ENCODE data around the gene EFCAB13.
"Not testable (repeated sequence)": the region's sequence is repeated elsewhere in the genome, so short reads cannot be mapped to it uniquely, and the experiment has no call there.

The EFCAB13 gene

DNA sequence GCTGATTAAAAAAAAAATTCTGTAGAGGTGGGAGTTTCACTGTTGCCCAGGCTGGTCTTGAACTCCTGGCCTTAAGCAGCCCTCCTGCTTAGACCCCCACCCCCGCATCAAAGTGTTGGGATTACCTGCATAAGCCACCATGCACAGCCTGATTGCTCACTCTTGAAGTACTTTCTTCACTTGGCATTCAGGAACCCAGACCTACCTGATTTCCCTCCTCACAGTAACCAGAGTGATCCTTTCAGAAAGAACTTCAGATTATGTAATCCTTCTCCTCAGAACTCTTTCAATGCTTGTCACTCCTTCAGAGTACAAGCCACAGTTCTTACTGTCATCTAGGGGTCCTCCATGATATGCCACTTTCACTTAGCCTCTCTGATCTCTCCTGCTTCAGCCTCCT, 1.4 kb downstream of the EFCAB13 start:
- in situ Hi-C loops (cut with MboI; ENCODE audit: low sequenced_read_pairs) = no loop called here

DNA sequence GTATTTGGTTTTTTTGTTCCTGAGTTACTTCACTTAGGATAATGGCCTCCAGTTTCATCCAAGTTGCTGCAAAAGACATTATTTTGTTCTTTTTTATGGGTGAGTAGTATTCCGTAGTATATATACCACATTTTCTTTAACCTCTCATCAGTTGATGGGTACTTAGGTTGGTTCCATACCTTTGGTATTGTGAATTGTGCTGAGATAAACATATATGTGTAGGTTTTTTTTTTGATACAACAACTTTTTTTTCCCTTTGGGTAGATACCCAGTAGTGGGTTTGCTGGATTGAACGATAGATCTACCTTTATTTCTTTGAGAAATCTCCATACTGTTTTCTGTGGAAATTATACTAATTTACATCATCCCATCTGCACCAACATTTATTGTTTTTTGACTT, 6.8 kb downstream of the EFCAB13 start:
- in situ Hi-C loops (cut with MboI; ENCODE audit: low sequenced_read_pairs) = no loop called here

DNA sequence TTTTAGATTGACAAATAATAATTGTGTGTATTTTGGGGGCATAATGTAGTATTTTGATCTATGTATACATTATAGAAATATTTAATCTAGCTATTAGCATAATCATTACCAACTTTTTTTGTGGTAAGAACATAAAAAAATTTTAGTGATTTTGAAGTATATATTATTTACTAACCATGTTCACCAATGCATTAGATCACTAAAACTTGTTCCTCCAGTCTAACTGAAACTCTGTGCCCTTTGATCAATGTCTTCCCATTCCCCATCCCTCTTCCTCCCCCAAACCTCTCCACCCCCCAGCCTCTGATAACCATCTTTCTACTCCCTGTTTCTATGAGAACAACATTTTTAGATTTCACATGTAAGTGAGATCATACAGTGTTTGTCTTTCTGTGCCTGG, 8.5 kb downstream of the EFCAB13 start:
- in situ Hi-C loops (cut with MboI; ENCODE audit: low sequenced_read_pairs) = no loop called here

DNA sequence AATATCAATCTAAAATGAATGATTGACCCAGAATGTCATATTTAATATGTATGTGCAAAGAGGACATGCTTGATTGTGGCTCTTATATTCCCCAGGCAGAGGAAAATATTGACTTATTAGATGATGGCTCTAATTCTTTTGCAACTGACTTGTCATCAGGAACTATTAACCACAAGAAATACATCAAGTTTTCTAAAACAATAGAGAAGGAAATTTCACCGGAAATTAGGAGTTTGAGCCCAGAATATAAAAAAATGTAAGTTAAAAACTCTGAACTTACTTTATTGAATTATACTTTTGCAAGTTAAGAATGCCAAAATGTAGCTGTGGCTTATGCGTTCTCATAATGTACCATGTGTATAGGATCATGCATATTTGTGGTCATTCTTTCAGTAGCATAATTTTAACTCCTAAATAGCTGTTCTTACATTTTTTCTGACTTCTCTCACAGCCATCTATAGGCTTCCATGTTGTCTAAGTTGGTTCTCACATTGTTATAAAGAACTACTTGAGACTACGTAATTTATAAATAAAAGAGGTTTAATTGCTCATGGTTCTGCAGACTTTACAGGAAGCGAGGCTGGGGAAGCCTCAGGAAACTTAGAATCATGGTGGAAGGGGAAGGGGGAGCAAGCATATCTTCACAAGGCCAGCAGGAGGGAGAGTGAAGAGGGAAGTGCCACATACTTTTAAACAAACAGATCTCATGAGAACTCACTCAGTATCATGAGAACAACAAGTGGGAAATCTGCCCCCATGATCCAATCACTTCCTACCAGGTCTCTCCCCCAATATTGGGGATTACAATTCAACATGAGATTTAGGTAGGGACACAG, 11.6 kb downstream of the EFCAB13 start:
- in situ Hi-C loops (cut with MboI; ENCODE audit: low sequenced_read_pairs) = no loop called here

DNA sequence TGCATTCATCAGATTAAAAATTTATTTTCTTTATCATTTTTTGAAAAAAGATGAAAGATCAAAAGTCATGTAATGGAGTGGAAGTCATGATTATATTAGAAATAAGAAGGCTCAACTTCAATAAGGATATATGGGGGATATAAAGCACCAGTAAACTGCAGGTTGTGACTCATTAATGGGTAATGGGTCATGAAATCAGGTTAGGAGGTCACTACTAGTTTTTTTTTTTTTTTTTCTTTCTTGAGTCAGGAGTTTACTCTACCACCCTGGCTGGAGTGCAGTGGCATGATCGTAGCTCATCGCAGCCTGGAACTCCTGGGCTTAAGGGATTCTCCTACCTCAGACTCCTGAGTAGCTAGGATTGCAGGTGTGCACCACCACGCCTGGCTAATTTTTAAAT, 14.3 kb downstream of the EFCAB13 start:
- in situ Hi-C loops (cut with MboI; ENCODE audit: low sequenced_read_pairs) = no loop called here

DNA sequence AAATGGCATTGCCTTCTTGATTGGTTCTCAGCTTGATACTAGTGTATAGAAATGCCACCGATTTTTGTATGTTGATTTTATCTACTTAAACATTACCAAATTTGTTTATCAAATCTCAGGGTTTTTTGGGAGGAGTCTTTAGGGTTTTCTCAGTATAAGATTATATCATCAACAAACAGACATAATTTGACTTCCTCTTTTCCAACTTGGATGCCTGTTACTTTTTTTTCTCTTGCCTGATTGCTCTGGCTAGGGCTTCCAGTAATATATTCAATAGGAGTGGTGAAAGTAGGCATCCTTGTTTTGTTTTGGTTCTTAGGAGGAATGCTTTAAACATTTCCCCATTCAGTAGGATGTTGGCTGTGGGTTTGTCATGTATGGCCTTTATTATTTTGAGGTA, 29.1 kb downstream of the EFCAB13 start:
- in situ Hi-C loops (cut with MboI; ENCODE audit: low sequenced_read_pairs) = no loop called here

DNA sequence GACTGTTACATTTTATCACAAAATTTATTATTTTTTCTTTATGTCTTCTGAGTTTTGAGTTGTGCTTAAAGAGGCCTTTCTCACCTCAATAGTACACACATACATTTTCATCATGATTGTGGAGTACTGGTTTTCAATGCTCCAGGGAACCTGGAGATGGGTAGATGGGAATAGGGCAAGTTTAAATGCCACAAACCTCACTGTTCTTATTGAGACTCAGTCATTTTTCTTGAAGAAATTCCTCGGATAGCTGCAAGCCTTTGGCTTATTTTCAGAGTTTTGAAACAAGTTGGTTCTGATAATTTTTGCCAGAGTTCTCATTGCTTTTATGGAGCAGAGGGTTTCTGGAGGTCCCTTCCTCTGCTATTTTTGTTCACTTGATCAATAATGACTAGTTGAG, 34.9 kb downstream of the EFCAB13 start:
- in situ Hi-C loops (cut with MboI; ENCODE audit: low sequenced_read_pairs) = no loop called here

DNA sequence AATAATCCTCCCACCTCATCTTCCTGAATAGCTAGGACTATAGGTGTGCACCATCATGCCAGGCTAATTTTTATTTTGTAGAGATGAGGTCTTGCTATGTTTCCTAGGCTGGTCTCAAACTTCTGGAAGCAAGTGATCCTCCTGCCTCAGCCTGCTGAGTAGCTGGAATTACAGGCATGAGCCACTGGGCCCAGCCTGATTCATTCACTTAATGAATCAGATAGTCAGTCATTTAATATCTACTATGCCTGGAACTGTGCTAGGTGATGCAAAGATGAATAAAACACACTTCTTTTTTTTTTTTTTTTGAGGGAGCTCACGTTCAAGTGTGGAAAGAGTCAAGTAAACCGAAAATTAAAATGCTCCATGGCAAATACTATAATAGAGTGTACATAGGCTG, 39.4 kb downstream of the EFCAB13 start:
- in situ Hi-C loops (cut with MboI; ENCODE audit: low sequenced_read_pairs) = no loop called here

DNA sequence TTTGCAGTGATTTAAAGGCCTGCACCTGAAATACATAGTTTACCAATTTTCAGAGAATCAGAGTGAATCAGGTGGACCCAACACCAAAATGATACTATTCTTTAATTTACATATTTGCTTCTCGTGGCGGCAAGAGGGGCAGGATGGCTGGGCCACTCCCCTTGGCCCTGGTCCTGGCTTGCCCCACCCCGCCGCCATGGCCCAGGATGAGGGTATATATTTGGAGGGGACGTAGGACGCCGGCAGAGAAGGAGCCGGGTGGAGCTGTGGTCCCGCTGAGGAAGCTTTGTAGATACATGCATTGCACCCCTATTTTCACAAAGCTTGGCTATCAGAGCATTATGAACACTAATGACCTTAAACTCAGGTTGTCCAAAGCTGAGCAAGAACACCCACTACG, 43.5 kb downstream of the EFCAB13 start:
- in situ Hi-C loops (cut with MboI; ENCODE audit: low sequenced_read_pairs) = no loop called here

DNA sequence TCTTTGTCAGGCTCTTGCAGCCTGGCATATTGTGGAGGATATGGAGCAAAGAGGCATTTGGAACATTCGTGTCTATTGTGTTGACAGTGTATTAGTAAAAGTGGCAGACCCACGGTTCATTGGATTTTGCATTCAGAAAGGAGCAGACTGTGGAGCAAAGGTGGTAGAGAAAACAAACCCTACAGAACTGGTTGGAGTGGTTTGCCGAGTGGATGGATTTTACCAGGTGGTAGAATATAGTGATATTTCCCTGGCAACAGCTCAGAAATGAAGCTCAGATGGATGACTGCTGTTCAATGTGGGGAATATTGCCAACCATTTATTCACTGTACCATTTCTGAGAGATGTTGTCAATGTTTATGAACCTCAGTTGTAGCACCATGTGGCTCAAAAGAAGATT, 44.5 kb downstream of the EFCAB13 start:
- in situ Hi-C loops (cut with MboI; ENCODE audit: low sequenced_read_pairs) = no loop called here

DNA sequence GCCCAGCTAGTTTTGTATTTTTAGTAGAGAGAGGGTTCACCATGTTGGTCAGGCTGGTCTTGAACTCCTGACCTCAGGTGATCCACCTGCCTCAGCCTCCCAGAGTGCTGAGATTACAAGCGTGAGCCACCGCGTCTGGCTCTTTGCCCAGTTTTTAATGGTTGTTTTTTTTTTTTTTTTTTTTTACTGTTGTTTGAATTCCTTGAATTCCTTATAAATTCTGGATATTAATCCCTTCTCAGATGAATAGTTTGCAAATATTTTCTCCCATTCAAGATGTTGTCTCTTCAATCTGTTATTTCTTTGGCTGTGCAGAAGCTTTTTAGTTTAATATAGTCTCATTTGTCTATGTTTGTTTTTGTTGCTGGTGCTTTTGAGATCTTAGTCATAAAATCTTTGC, 47.1 kb downstream of the EFCAB13 start:
- in situ Hi-C loops (cut with MboI; ENCODE audit: low sequenced_read_pairs) = not testable (repeated sequence)

DNA sequence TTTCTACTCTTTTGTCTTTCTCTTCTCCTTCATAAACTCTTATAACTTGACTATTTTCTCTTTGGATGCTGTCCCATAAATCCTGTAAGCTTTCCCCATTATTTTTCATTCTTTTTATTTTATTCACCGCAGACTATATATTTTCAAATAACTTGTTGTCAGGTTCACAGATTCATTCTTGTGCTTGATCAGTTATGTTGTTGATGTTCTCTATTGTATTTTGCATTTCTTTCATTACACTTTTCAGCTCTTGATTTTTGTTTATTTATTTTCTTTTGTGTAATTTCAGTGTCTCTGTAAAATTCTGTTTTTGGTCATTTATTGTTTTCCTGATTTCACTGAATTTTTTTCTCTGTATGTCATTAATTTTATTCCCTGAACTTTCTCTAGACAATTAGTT, 49.2 kb downstream of the EFCAB13 start:
- in situ Hi-C loops (cut with MboI; ENCODE audit: low sequenced_read_pairs) = no loop called here

DNA sequence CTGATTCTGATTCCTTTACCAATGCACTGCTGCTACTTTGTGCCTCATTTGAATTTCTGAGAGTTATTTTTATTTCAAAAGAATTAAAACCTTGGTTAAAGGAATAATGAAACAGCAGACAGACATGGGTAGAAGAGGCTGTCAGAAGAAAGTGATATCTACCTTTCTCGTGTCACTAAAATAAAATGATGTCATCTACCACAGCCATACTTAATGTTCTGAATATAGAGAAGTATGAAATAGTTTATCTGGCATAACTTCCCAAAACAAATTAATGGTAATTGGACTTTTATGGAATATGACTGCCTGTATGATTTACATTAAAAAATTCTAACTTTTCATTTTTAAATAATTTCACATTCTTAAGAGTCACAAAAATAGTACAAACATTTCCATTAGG, 52.5 kb downstream of the EFCAB13 start:
- in situ Hi-C loops (cut with MboI; ENCODE audit: low sequenced_read_pairs) = no loop called here

DNA sequence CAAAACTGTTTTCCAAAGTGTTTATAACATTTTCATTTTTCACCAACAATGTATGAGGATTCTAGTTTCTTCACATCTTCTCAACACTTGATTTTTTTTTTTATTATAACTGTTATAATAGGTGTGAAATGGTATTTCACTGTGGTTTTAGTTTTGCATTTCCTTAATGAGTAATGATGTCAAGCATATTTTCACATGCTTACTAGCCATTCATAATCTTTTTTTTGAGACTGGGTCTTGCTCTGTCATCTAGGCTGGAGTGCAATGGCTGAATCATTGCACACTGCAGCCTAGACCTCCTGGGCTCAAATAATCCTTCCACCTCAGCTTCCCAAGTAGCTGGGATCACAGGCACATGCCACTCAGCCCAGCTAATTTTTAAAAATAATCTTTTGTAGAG, 65.1 kb downstream of the EFCAB13 start:
- in situ Hi-C loops (cut with MboI; ENCODE audit: low sequenced_read_pairs) = no loop called here

DNA sequence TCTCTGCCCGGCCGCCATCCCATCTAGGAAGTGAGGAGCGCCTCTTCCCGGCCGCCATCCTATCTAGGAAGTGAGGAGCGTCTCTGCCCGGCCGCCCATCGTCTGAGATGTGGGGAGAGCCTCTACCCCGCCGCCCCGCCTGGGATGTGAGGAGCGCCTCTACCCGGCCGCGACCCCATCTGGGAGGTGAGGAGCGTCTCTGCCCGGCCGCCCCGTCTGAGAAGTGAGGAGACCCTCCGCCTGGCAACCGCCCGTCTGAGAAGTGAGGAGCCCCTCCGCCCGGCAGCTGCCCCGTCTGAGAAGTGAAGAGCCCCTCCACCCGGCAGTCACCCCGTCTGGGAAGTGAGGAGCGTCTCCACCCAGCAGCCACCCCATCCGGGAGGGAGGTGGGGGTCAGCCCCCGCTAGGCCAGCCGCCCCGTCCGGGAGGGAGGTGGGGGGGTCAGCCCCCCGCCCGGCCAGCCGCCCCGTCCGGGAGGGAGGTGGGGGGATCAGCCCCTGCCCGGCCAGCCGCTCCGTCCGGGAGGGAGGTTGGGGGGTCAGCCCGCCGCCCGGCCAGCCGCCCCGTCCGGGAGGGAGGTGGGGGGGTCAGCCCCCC, 73.9 kb downstream of the EFCAB13 start:
- in situ Hi-C loops (cut with MboI; ENCODE audit: low sequenced_read_pairs) = not testable (repeated sequence)

DNA sequence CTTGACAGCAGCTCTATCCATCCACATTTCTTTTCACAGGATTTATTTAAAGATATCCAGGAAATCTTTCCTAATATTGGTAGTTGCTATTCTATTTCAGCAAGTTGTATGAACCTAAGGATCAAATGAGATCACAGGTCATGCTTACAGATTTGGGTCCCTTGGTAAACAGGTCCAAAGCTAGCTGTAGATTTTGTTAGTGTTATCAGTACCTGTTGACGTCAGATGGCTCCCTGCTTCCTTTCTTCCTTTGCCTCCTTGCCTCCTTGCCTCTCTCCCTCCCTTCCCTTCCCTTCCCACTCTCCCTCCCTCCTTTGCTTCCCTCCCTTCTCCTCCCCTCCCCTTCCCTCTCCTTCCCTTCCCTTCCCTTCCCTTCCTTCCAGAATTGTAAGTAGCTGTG, 76.6 kb downstream of the EFCAB13 start:
- in situ Hi-C loops (cut with MboI; ENCODE audit: low sequenced_read_pairs) = no loop called here

DNA sequence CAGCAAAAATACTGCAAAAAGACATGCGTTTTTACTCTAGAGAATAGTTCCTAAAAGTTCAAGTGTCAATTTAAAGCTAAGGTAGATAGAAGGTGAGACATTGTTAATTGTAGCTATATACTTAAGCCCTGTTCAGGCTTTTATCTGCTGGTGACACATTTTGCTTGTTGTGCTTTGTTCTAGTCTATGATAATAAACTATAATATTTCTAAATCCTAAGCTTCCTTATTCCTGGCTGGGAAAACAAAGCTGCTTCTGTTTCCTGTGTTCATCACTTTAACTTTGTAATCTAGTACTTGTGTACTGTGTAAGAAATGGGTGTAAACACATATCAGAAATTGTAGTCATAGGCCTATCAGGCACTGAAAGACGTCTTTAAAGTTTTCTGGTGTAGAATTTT, 77.3 kb downstream of the EFCAB13 start:
- in situ Hi-C loops (cut with MboI; ENCODE audit: low sequenced_read_pairs) = no loop called here

DNA sequence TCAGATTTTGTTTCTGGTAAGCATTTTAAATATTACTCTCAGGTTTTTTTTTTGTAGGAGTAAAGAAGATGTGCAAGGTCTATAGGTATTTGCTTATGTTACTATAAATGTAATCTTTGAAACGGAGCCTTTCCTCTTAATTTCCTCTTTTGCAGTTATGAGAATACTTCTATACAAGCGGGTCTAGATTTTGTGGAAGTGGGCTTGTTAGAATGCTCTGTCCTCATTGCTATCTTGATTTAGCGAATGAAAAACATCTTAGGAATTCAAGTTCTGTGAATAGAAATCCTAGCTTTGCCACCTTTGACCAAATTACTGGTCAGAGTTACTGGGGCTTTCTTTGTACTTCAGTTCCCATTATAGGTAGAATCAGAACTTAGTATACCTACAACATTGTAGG, 80.3 kb downstream of the EFCAB13 start:
- in situ Hi-C loops (cut with MboI; ENCODE audit: low sequenced_read_pairs) = no loop called here

DNA sequence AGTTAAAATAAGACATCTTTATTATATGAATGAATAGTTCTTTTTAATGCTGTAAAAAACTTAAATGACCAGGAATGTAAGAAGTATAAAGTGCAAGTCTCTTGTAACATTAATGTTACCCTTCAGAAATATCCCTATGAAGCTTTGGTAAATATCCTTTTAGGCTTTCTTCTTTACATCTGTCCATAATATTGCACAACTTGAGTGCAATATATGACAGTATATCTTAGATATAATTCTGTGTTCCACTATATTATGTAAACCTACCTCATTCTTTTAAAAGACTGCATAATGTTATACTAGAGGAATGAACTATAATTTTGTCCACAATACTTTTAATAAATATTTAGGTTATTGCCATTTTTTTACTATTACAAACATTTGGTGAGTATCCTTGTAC, 81.1 kb downstream of the EFCAB13 start:
- in situ Hi-C loops (cut with MboI; ENCODE audit: low sequenced_read_pairs) = no loop called here

DNA sequence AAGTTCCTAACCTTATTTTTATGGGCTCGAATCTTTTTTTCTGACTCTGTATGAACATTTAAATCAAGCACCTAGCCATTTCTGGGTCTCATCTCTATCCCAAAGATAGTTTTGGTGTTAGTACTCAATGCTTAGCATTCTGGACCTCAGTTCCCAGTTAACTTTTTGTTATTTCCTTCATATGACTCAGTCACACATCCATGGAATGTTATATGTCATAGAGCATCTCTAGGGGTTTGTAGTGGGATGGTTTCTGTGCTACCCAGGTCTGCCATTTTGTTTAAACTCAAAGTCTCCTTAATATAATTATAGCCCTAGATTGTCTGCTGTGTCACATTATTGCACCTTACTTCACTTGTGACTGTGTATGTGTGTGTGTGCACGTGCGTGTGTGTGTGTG, 90.1 kb downstream of the EFCAB13 start:
- in situ Hi-C loops (cut with MboI; ENCODE audit: low sequenced_read_pairs) = no loop called here

DNA sequence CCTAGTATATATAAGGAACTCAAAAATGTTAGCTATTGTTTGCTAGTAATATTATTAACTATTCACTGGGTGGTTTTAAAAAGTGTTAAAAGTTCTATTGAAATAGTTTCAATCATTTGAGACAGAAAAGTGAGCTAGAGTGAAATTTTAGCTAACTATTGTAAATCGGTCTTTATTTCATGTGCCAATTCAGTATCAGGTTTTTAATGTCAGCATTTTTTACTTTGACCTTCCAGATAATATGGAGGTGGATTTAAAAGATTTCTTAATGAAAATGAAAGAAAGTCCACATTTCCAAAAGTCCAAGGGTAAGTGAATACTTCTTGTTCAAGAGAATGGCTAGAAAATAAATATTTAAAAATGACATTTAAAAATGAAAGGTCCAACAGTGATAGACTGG, 90.9 kb downstream of the EFCAB13 start:
- in situ Hi-C loops (cut with MboI; ENCODE audit: low sequenced_read_pairs) = no loop called here

DNA sequence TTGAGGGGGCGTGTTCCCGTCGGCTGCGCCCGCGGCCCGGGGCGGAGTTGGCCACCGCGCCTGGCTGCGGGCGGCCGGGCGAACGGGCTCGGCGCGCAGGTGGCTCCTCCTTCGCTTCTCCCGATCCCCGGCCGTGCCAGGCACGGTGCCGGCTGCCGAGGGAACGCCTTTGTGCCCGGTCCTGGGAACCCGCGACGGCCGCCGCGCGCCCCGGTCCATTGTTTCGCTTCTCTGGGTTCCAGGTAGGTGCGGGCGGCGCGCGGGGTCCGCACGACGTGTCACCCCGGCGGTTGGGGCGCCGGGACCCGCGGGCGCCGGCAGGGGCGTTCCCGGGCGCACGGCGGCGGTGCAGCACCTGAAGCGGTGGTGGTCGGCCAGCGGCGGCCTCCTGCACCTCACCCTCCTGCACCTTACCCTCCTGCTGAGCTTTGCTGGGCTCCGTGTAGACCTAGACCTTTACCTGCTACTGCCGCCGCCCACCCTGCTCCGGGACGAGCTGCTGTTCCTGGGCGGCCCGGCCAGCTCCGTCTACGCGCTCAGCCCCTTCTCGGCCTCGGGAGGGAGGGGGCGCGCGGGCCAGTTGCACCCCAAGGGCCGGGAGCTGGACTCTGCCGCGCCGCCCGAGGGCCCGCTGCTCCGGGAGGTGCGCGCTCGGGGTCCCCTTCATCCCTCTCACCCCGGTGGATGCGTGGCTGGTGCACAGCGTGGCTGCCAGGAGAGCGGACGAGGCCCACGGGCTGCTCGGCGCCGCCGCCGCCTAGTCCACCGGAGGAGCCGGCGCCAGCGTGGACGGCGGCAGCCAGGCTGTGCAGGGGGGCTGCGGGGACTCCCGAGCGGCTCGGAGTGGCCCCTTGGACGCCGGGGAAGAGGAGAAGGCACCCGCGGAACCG, 99.9 kb downstream of the EFCAB13 start:
- in situ Hi-C loops (cut with MboI; ENCODE audit: low sequenced_read_pairs) = no loop called here
